HG03139 (cell line): Measurements from ENCODE around the gene FOXR1.
A peak's percentile ranks its signal among the peaks of the same experiment; 100 is the strongest.

Experiments
- ATAC-seq: cut with Tn5 transposase; IDR thresholded peaks from one replicate; pipeline ENCODE4 v1.9.1; 2021; ENCODE audit not compliant: unreplicated experiment

The FOXR1 gene

GRCh38 chr11:118971646-118972045 lies at the start of gene FOXR1:
Gene FOXR1, plus strand, starts transcription at chr11:118971761. Its CDS starts 171 bp downstream, at chr11:118971932.
- ATAC-seq: no peak

- no peak for ATAC-seq
These were observed 49.4 kb upstream of the FOXR1 start for GRCh38 chr11:118921929-118922744.

GRCh38 chr11:118922745-118923627 lies 48.6 kb upstream of the FOXR1 start:
- ATAC-seq: no peak

- no peak for ATAC-seq
These were observed 47.6 kb upstream of the FOXR1 start for GRCh38 chr11:118923721-118924587.

GRCh38 chr11:118924591-118925585 lies 46.7 kb upstream of the FOXR1 start:
- ATAC-seq: no peak

- ATAC-seq: no peak
These were observed 43.9 kb upstream of the FOXR1 start for GRCh38 chr11:118927554-118928100.

GRCh38 chr11:118928101-118928869 lies 43.3 kb upstream of the FOXR1 start:
- peak; percentile 36 for ATAC-seq

GRCh38 chr11:118928870-118929500 lies 42.6 kb upstream of the FOXR1 start:
- ATAC-seq: no peak

- ATAC-seq: no peak
These were observed 42.0 kb upstream of the FOXR1 start for GRCh38 chr11:118929501-118930093.

GRCh38 chr11:118930094-118930712 lies 41.4 kb upstream of the FOXR1 start:
- ATAC-seq: no peak

GRCh38 chr11:118931571-118931970 lies 40.0 kb upstream of the FOXR1 start:
- no peak for ATAC-seq

- ATAC-seq: no peak
These were observed 38.1 kb upstream of the FOXR1 start for GRCh38 chr11:118933486-118933885.

- ATAC-seq: no peak
These were observed 36.2 kb upstream of the FOXR1 start for GRCh38 chr11:118935376-118935775.

GRCh38 chr11:118938491-118939403 lies 32.8 kb upstream of the FOXR1 start:
- ATAC-seq: no peak

- no peak for ATAC-seq
These were observed 32.1 kb upstream of the FOXR1 start for GRCh38 chr11:118939404-118939915.

- no peak for ATAC-seq
These were observed 31.5 kb upstream of the FOXR1 start for GRCh38 chr11:118939953-118940598.
